Left lung (tissue), 10 donors: ENCODE results near the gene SOCS3. TPM values are rescaled to one million over a fixed set of nuclear protein-coding genes. Genes with fewer than 3 reads are reported as not detected.
A peak's percentile ranks its signal among the peaks of the same experiment; 100 is the strongest.

Experiments used
- ATAC-seq: fragments of 200-7000 bp; cut with Tn5 transposase; one replicate; pipeline ENCODE4 v1.9.1; 2020; ENCODE audit warnings: moderate library complexity
- DNase-seq, 4 donors: peaks; one replicate each; pipeline ENCODE4 v3.0.0-alpha.2; 2013 to 2020
- H3K27ac ChIP-seq, 2 donors: fragments of 200-600 bp; sonication (generic) in 1 of 2; one replicate each; pipeline versions ENCODE4 v1.5.0 to v1.8.0; 2020 to 2021
- H3K27me3 ChIP-seq, 2 donors: fragments of 200-600 bp; sonication (generic) in 1 of 2; one replicate each; pipeline versions ENCODE4 v1.5.0 to v1.8.0; 2020 to 2021
- H3K36me3 ChIP-seq, 2 donors: fragments of 200-600 bp; sonication (generic) in 1 of 2; one replicate each; pipeline versions ENCODE4 v1.5.0 to v1.8.0; 2020 to 2021
- H3K4me1 ChIP-seq, 2 donors: fragments of 200-600 bp; one replicate each; pipeline ENCODE4 v1.8.0; 2021
- H3K4me3 ChIP-seq, 2 donors: fragments of 200-600 bp; sonication (generic) in 1 of 2; one replicate each; pipeline versions ENCODE4 v1.5.0 to v1.8.0; 2020 to 2021; ENCODE audit warnings: mild to moderate bottlenecking in 1 of 2
- H3K9me3 ChIP-seq, 2 donors: fragments of 200-600 bp; sonication (generic) in 1 of 2; one replicate each; pipeline versions ENCODE4 v1.5.0 to v1.8.0; 2020 to 2021
- CTCF ChIP-seq, 2 donors: fragments of 200-600 bp; sonication (generic) in 1 of 2; IDR thresholded peaks; one replicate each; pipeline versions ENCODE4 v1.5.0 to v1.8.0; 2021; ENCODE audit warnings: antibody characterized with exemption in 2 of 2
- intact Hi-C, 2 donors: fragments of 100-400 bp; cut with DNase I; formaldehyde crosslinking; loops; one replicate each; pipeline versions ENCODE4 v1.11.2 to v1.14.2; 2022
- polyA plus RNA-seq, 6 donors: library from polyadenylated mRNA; unstranded; fragments of 120-200 nt; gene quantifications; one replicate each; pipeline ENCODE4 v1.2.1, GENCODE V29; 2013; ENCODE audit not compliant: insufficient read length in 6 of 6
- total RNA-seq, 2 donors: library from RNA; stranded (reverse); fragmentation: NEBNext Ultra II Directional; extraction: Animal tissue kit (Norgen Biotek cat#: 25700); gene quantifications; one replicate each; pipeline ENCODE4 v1.2.1, GENCODE V29; 2021
- donor health status: DM: no; HTN: yes; CAD: no.
- donor health status: DM: no; HTN: no; CAD: no.

Gene SOCS3
- total and polyA plus RNA-seq, 8 donors, result 4.7 to 118 (median 40.7) TPM

GRCh38 chr17:78351449-78352006, 8.3 kb downstream of the SOCS3 start:
- ATAC-seq, result peak; percentile 45
- H3K4me1 ChIP-seq, result peaks cover 54 to 96% of the 10 kb centered on the region in 2 donors
- peak overlapping the region; percentile 85 to 98 for H3K27ac ChIP-seq
- intact Hi-C loops, result no loop called here
- no peaks in the 10 kb centered on the region for H3K9me3 ChIP-seq
- no peaks in the 10 kb centered on the region for H3K27me3 ChIP-seq
- TF ChIP-seq CTCF (IDR thresholded peaks at IDR 0.05), result no peak
- peak; percentile 94 to 98 (median 95) for DNase-seq
- H3K4me3 ChIP-seq, result peak overlapping the region in 1 of 2 donors; percentile 47
- H3K36me3 ChIP-seq, result peaks cover 0 to 28% of the 10 kb centered on the region in 2 donors

- Histone ChIP-seq H3K36me3 (peaks cover 0 to 14% of the 10 kb centered on the region in 2 donors), H3K4me3 (no peak overlapping the region), H3K27ac (peak overlapping the region in 1 of 2 donors; percentile 98), H3K9me3 (no peaks in the 10 kb centered on the region), H3K27me3 (no peaks in the 10 kb centered on the region), H3K4me1 (peaks cover 41 to 96% of the 10 kb centered on the region in 2 donors)
- no peak for DNase-seq
- intact Hi-C loops, result no loop called here
- no peak for ATAC-seq
- no peak for TF ChIP-seq CTCF (IDR thresholded peaks at IDR 0.05)
These were observed 9.8 kb downstream of the SOCS3 start for GRCh38 chr17:78349891-78350642.

GRCh38 chr17:78348055-78348770, 11.7 kb downstream of the SOCS3 start:
- intact Hi-C loops, result no loop called here

GRCh38 chr17:78347453-78347852, 12.4 kb downstream of the SOCS3 start:
- H3K4me3 ChIP-seq, result no peak overlapping the region
- H3K4me1 ChIP-seq, result peaks cover 41 to 98% of the 10 kb centered on the region in 2 donors
- TF ChIP-seq CTCF (IDR thresholded peaks at IDR 0.05), result no peak
- H3K27me3 ChIP-seq, result no peaks in the 10 kb centered on the region
- ATAC-seq, result peak; percentile 48
- H3K36me3 ChIP-seq, result no peaks in the 10 kb centered on the region
- DNase-seq, result peak in 1 of 4 donors; percentile 84
- H3K9me3 ChIP-seq, result no peaks in the 10 kb centered on the region
- H3K27ac ChIP-seq, result no peak overlapping the region
- intact Hi-C loops, result no loop called here

More at GRCh38 chr17:78348055-78348770, 11.7 kb downstream of the SOCS3 start:
- no peaks in the 10 kb centered on the region for H3K27me3 ChIP-seq
- H3K9me3 ChIP-seq, result no peaks in the 10 kb centered on the region
- H3K4me3 ChIP-seq, result no peak overlapping the region
- H3K4me1 ChIP-seq, result peaks cover 36 to 96% of the 10 kb centered on the region in 2 donors
- TF ChIP-seq CTCF (IDR thresholded peaks at IDR 0.05), result no peak
- no peak overlapping the region for H3K27ac ChIP-seq
- DNase-seq (no peak), ATAC-seq (no peak)
- no peaks in the 10 kb centered on the region for H3K36me3 ChIP-seq
